ENCODE measurements around the gene AP2M1.

DNA sequence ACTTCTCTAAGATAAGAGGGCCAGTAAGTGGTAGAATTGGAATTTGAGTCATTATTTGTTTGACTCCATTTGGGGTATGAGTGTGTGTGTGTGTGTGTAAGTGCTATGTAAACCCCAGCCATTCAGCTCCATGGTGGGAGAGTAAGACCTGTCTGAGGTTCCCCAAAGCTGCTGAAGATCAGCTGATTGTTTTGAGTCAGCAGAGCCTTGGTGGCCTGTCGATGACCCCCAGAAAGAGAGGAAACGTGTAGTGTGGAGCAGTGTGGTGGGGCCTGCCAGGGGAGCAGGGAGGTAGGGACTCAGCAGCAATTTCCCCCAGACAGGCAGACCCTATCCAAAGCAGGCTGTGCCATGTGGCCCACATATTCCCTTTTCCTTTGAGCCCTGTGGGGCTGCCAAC is 14.2 kb upstream of the AP2M1 start:
- TF ChIP-seq GATA3 (IDR thresholded peaks at IDR 0.05; ENCODE audit: low read depth, low read length) (no peak), GATA2 (IDR thresholded peaks at IDR 0.05; ENCODE audit: low read depth, low read length) (no peak)

Data from SH-SY5Y (cell line).